GM10248 (cell line): ENCODE data around the gene STAB2.

ENCODE experiments used
- CTCF ChIA-PET: fragments of 300-600 bp; sonication (Branson Sonifier 250); formaldehyde crosslinking; extraction: SDS; loops from one replicate; lab custom pipeline; 2021; ENCODE audit warnings: antibody characterized with exemption; lab: Yijun Ruan, JAX
- POLR2A ChIA-PET: fragments of 350-650 bp; sonication (Branson Sonifier 250); formaldehyde crosslinking; extraction: SDS; loops from one replicate; lab custom pipeline; 2020; ENCODE audit warnings: antibody characterized with exemption; lab: Yijun Ruan, JAX
- DNase-seq: peaks from one replicate; pipeline ENCODE4 v3.0.0; 2012; ENCODE audit errors: extremely low spot score
- TF ChIP-seq, protein P1 (sequence below): IDR thresholded peaks from 2 replicates; pipeline ENCODE4 v1.5.1; 2012; ENCODE audit warnings: mild to moderate bottlenecking, low read depth; ENCODE audit errors: extremely low read depth, missing control alignments, control extremely low read depth

The STAB2 gene

DNA sequence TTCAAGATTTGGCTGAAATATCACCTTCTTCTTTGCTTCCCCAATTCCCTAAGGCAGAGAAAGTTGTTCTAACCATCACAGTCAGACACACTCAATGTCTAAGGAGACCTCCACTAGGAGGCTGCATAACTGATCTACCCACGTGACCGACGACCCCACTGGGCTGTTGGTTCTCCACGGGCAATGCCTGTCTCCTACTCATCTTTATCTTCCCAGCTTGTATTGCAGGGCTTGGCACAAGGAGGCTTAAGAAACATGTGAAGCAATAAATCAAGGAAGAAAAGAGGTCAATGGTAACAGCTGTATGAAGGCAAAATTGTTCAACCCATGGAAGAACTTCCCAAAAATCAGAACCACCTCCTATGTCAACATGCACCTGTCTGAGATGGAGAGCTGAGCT is 226.9 kb downstream of the STAB2 start:
- ChIA-PET POLR2A (no interaction called here), CTCF (interaction anchor here (1.3 to 1.5 kb wide), 4 partner anchors 11 to 27 kb away, joined by 3 to 7 read pairs (median 4); no protein-coding TSS in a partner anchor)
- TF ChIP-seq, protein P1, sequence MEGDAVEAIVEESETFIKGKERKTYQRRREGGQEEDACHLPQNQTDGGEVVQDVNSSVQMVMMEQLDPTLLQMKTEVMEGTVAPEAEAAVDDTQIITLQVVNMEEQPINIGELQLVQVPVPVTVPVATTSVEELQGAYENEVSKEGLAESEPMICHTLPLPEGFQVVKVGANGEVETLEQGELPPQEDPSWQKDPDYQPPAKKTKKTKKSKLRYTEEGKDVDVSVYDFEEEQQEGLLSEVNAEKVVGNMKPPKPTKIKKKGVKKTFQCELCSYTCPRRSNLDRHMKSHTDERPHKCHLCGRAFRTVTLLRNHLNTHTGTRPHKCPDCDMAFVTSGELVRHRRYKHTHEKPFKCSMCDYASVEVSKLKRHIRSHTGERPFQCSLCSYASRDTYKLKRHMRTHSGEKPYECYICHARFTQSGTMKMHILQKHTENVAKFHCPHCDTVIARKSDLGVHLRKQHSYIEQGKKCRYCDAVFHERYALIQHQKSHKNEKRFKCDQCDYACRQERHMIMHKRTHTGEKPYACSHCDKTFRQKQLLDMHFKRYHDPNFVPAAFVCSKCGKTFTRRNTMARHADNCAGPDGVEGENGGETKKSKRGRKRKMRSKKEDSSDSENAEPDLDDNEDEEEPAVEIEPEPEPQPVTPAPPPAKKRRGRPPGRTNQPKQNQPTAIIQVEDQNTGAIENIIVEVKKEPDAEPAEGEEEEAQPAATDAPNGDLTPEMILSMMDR, result no peak
- DNase-seq, result no peak

DNA sequence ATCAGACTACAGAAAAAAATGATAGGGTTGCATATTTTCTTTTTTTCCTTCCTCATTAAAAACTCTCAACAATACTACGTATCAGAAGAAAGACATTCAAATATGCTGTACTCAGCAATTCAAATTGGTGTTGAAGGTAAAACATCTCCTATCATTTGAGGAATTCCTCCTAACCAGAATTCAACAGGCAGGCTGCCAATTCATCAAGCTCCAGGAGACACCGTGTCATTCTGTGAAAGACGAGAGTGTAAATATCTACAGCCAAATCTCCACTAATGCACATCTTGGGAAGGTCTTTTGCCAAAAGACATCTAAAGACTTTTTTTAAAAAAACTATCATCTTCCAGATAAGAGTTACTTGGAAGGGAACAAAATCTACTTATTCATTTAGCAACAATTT is 227.4 kb downstream of the STAB2 start:
- ChIA-PET CTCF (interaction anchor here (1.2 to 1.5 kb wide), 3 partner anchors 9 to 28 kb away, joined by 3 to 4 read pairs (median 3); no protein-coding TSS in a partner anchor), POLR2A (no interaction called here)
- TF ChIP-seq, protein P1, result no peak
- DNase-seq, result no peak
